Urinary bladder (tissue), 4 donors: Measurements from ENCODE around the gene SIKE1. TPM values are rescaled to one million over a fixed set of nuclear protein-coding genes. Genes with fewer than 3 reads are reported as not detected.

Source experiments
- DNase-seq: peaks from one replicate; pipeline ENCODE4 v3.0.0-alpha.2; 2015; ENCODE audit errors: extremely low spot score
- H3K27ac ChIP-seq: one replicate; pipeline ENCODE4 v1.5.1; 2013; ENCODE audit warnings: low read depth, mild to moderate bottlenecking, moderate library complexity
- H3K36me3 ChIP-seq: one replicate; pipeline ENCODE4 v1.6.1; 2013; ENCODE audit warnings: mild to moderate bottlenecking, moderate library complexity; ENCODE audit not compliant: insufficient read depth
- H3K4me1 ChIP-seq: one replicate; pipeline ENCODE4 v1.6.1; 2013; ENCODE audit warnings: mild to moderate bottlenecking, moderate library complexity; ENCODE audit not compliant: insufficient read depth
- H3K4me3 ChIP-seq: one replicate; pipeline ENCODE4 v1.5.1; 2013; ENCODE audit warnings: low read depth, low read length
- WGBS: extraction: QIAGEN DNeasy Blood & Tissue Kit; methylation state at CpG from one replicate; pipeline ENCODE4 v1.1.7; 2013; 5-methylcytosine and 5-hydroxymethylcytosine counted together
- polyA plus RNA-seq: library from polyadenylated mRNA; stranded (reverse); fragments of 200-250 nt; gene quantifications from one replicate; pipeline ENCODE4 v1.2.3, GENCODE V29; 2013
- total RNA-seq: library from RNA; depleted of rRNA; stranded (reverse); fragments of >200 nt; gene quantifications from one replicate; pipeline ENCODE4 v1.2.3, GENCODE V29; 2014
- donor health status: healthy with polysubstance abuse.
- donor health status: healthy.

Gene SIKE1
- total and polyA plus RNA-seq, 2 donors, result 23.5 to 104 TPM

DNA sequence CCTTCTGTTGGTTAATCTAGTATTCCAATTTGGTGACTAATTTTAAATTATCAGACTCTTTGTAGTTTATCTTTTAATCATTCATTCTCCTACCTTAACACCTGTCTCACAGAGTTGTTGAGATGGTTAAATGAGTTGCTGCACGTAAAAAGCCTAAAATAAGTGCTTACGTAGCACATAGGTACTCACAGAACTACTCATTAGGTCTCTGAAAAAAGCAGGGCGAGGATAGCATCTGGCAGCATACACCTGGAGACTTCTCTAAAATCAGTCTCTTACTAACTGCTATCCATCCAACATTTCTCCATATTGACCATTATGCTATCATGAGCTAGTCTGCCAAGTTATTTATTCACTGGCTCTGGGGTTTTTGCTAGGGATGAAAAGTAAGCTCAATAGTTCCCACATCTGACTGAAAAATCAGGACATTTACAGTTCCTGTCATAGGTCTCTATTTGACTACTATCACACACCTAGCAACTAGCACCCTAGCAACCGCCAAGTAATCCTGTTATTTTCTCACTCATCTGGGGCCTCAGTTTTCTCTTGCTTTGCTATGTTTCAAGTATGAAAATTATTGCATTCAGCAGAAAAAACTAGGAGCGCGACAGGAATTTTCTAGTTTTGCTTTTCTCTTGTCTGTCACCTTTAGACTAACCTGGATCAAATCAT lies 33.9 kb downstream of the SIKE1 start:
- 86% methylated on average over 6 of the region's 6 CpGs for WGBS
- Histone ChIP-seq H3K27ac (no peak overlapping the region), H3K4me1 (peaks cover 2% of the 10 kb centered on the region), H3K4me3 (no peak overlapping the region), H3K36me3 (peaks cover 2% of the 10 kb centered on the region)
- DNase-seq, result no peak

- Histone ChIP-seq H3K27ac (no peak overlapping the region), H3K36me3 (peaks cover 2% of the 10 kb centered on the region), H3K4me1 (peaks cover 2% of the 10 kb centered on the region), H3K4me3 (no peak overlapping the region)
- 76% methylated on average over 2 of the region's 2 CpGs for WGBS
- DNase-seq, result no peak
Measured at GRCh38 chr1:114745291-114745690, 35.2 kb downstream of the SIKE1 start.

GRCh38 chr1:114741963-114742746 lies 38.3 kb downstream of the SIKE1 start:
- Histone ChIP-seq H3K27ac (no peak overlapping the region), H3K4me3 (no peak overlapping the region), H3K36me3 (peaks cover 4% of the 10 kb centered on the region), H3K4me1 (peaks cover 2% of the 10 kb centered on the region)
- 93% methylated on average over 11 of the region's 11 CpGs for WGBS
- no peak for DNase-seq

- Histone ChIP-seq H3K4me1 (peaks cover 2% of the 10 kb centered on the region), H3K36me3 (peaks cover 9% of the 10 kb centered on the region), H3K4me3 (no peak overlapping the region), H3K27ac (no peak overlapping the region)
- DNase-seq, result no peak
- 94% methylated on average over 1 of the region's 1 CpG for WGBS
Measured at GRCh38 chr1:114740331-114740730, 40.2 kb downstream of the SIKE1 start.

DNA sequence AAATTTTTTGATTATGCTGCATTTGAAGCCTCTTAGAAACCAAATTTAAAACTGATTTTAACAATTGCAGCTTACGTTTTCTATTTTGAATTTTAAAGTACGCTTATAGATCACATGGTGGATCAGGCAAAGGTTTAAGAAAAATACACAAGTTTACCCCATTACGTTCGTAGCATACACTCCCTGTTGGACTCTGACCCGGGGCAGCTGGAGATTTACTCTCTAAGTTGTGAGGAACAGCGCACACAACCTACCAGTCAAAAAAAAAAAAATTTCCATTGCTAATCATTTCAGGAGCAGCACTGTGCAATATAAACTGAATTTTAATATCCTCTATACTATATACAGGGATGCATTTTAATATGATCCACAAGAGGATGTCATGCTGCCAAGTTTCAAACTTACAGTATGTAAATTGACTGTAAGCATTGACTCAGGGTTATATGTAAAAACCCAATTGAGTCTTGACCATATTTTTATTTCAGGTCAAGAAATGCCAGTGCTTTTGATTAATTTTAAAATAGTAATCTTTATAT lies 43.1 kb downstream of the SIKE1 start:
- Histone ChIP-seq H3K27ac (no peak overlapping the region), H3K4me1 (no peaks in the 10 kb centered on the region), H3K4me3 (no peak overlapping the region), H3K36me3 (peaks cover 10% of the 10 kb centered on the region)
- 91% methylated on average over 6 of the region's 6 CpGs for WGBS
- no peak for DNase-seq

- Histone ChIP-seq H3K27ac (no peak overlapping the region), H3K4me3 (no peak overlapping the region), H3K36me3 (peaks cover 10% of the 10 kb centered on the region), H3K4me1 (no peaks in the 10 kb centered on the region)
- DNase-seq, result no peak
- 88% methylated on average over 1 of the region's 1 CpG for WGBS
Measured at GRCh38 chr1:114735479-114735878, 45.0 kb downstream of the SIKE1 start.

DNA sequence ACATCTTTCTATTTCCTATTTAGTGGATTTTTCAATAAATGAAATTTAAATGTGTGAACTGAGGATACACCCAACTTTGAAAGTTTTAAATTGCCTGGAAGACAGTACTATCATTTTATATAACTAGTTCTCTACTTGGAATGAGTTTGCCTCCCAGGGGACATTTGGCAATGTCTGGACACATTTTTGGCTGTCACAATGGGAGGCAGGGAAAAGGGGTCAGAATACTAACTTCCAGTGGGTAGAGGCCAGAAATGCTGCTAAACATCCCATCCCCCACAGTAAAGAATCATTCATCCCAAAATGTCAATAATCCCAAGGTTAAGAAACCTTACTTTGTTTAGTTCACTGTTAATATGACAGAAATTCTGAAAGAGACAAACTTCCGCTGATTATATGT lies 50.7 kb downstream of the SIKE1 start:
- H3K4me3 ChIP-seq, result no peak overlapping the region
- peaks cover 5% of the 10 kb centered on the region for H3K36me3 ChIP-seq
- no peak for DNase-seq
- no peak overlapping the region for H3K27ac ChIP-seq
- H3K4me1 ChIP-seq, result no peaks in the 10 kb centered on the region
- 96% methylated on average over 1 of the region's 1 CpG for WGBS

DNA sequence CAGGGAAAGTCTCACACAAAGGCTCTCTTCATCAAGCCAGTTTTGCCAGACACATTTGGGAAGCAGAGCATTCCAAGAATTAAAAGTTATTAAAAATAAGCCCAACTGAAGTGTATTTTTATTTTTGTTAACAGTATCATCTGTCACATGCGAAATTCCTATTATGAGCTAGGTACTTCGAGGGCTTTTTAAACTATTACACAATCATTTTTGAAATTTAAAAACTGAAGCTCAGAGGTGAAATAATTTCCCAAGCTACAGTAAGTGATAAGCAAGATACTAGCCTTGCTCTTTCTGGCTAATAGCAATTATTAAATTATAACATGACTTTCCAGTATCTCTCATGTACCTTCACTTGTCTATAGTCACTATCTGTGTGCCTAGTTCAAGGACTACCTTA lies 51.9 kb downstream of the SIKE1 start:
- H3K4me1 ChIP-seq, result no peaks in the 10 kb centered on the region
- no peak overlapping the region for H3K27ac ChIP-seq
- 97% methylated on average over 2 of the region's 2 CpGs for WGBS
- DNase-seq, result no peak
- H3K4me3 ChIP-seq, result no peak overlapping the region
- H3K36me3 ChIP-seq, result peaks cover 7% of the 10 kb centered on the region

DNA sequence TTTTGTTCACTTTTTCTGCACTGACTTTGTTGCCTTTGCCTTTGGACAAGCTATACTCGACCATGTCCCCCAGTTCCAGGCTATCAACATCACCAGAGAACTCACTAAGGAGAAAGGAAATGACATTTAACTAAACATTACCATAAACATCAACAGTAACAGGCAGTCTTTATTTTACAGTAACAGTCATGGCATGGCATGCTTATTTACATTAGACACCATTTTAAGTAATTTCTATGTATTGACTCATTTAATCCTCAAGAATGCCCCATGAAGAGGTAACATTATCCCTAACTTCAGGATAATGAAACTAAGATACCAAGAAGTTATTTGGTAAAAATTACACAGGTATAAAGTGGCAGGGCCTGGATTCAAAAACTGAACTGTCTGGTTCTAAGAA lies 55.3 kb downstream of the SIKE1 start:
- 89% methylated on average over 1 of the region's 1 CpG for WGBS
- peaks cover 14% of the 10 kb centered on the region for H3K36me3 ChIP-seq
- no peak overlapping the region for H3K27ac ChIP-seq
- no peaks in the 10 kb centered on the region for H3K4me1 ChIP-seq
- no peak for DNase-seq
- H3K4me3 ChIP-seq, result no peak overlapping the region

- no peak for DNase-seq
- 98% methylated on average over 1 of the region's 1 CpG for WGBS
- H3K27ac ChIP-seq, result no peak overlapping the region
- no peak overlapping the region for H3K4me3 ChIP-seq
- no peaks in the 10 kb centered on the region for H3K4me1 ChIP-seq
- peaks cover 17% of the 10 kb centered on the region for H3K36me3 ChIP-seq
Measured at GRCh38 chr1:114723915-114724314, 56.6 kb downstream of the SIKE1 start.

- no peak for DNase-seq
- peaks cover 17% of the 10 kb centered on the region for H3K36me3 ChIP-seq
- H3K4me3 ChIP-seq, result no peak overlapping the region
- no peak overlapping the region for H3K27ac ChIP-seq
- 33% methylated on average over 1 of the region's 1 CpG for WGBS
- H3K4me1 ChIP-seq, result no peaks in the 10 kb centered on the region
Measured at GRCh38 chr1:114723457-114723856, 57.0 kb downstream of the SIKE1 start.

- Histone ChIP-seq H3K4me3 (no peak overlapping the region), H3K27ac (no peak overlapping the region), H3K4me1 (no peaks in the 10 kb centered on the region), H3K36me3 (peaks cover 17% of the 10 kb centered on the region)
- 95% methylated on average over 4 of the region's 4 CpGs for WGBS
- no peak for DNase-seq
Measured at GRCh38 chr1:114720492-114720891, 60.0 kb downstream of the SIKE1 start.
